DOHH2 (cell line): ENCODE measurements around the gene PTPRN2.

Experiments
- H3F3A ChIP-seq: fragments of 200-600 bp; sonication (generic), shearing (Covaris generic); 2 replicates; pipeline ENCODE4 v1.6.0; 2016; ENCODE audit warnings: antibody characterized with exemption, mild to moderate bottlenecking; ENCODE audit not compliant: control insufficient read depth, insufficient read depth
- H3K27ac ChIP-seq: fragments of 200-600 bp; sonication (generic); 2 replicates; pipeline ENCODE4 v1.5.1; 2014; ENCODE audit warnings: low read depth, mild to moderate bottlenecking, low read length, moderate library complexity
- H3K27me3 ChIP-seq: fragments of 200-600 bp; sonication (generic); 2 replicates; pipeline ENCODE4 v1.6.1; 2014; ENCODE audit warnings: mild to moderate bottlenecking, low read length, mixed read lengths; ENCODE audit not compliant: control insufficient read depth
- H3K36me3 ChIP-seq: fragments of 200-600 bp; sonication (generic); 2 replicates; pipeline ENCODE4 v1.6.1; 2014; ENCODE audit warnings: mild to moderate bottlenecking, low read length, moderate library complexity, mixed read lengths; ENCODE audit not compliant: control insufficient read depth
- H3K4me1 ChIP-seq: fragments of 200-600 bp; sonication (generic); 2 replicates; pipeline ENCODE4 v1.6.1; 2014; ENCODE audit warnings: mild to moderate bottlenecking, low read length, mixed read lengths; ENCODE audit not compliant: control insufficient read depth
- H3K4me2 ChIP-seq: fragments of 200-600 bp; sonication (generic); 2 replicates; pipeline ENCODE4 v1.6.0; 2014; ENCODE audit warnings: mild to moderate bottlenecking, low read length, moderate library complexity
- H3K4me3 ChIP-seq: fragments of 200-600 bp; sonication (generic); 2 replicates; pipeline ENCODE4 v1.5.1; 2014; ENCODE audit warnings: mild to moderate bottlenecking, low read length, mixed read lengths
- H3K79me2 ChIP-seq: fragments of 200-600 bp; sonication (generic); 2 replicates; pipeline ENCODE4 v1.6.1; 2014; ENCODE audit warnings: mild to moderate bottlenecking, low read length, mixed read lengths; ENCODE audit not compliant: control insufficient read depth
- H3K9me2 ChIP-seq: fragments of 200-600 bp; sonication (generic); replicated peaks from 2 replicates; pipeline ENCODE4 v1.6.1; 2014; ENCODE audit warnings: mild to moderate bottlenecking, low read length, mixed read lengths; ENCODE audit not compliant: control insufficient read depth
- H3K9me3 ChIP-seq: fragments of 200-600 bp; sonication (generic); 2 replicates; pipeline ENCODE4 v1.6.1; 2014; ENCODE audit warnings: antibody characterized with exemption, low read length, mixed read lengths; ENCODE audit not compliant: control insufficient read depth, insufficient read depth
- H4K20me1 ChIP-seq: fragments of 200-600 bp; sonication (generic); 2 replicates; pipeline ENCODE4 v1.6.0; 2014; ENCODE audit warnings: low read depth, mild to moderate bottlenecking, antibody characterized with exemption, low read length, moderate library complexity; ENCODE audit not compliant: control insufficient read depth, insufficient read depth
- CTCF ChIP-seq: fragments of 200-600 bp; sonication (generic); IDR thresholded peaks from one replicate; pipeline ENCODE4 v1.5.1; 2014; ENCODE audit warnings: antibody characterized with exemption, mild to moderate bottlenecking, low read depth, low read length; ENCODE audit not compliant: poor library complexity, severe bottlenecking
- EZH2phosphoT487 ChIP-seq: fragments of 200-600 bp; sonication (generic); IDR thresholded peaks from 2 replicates; pipeline ENCODE4 v1.6.1; 2017; ENCODE audit warnings: borderline replicate concordance, mild to moderate bottlenecking, antibody characterized with exemption, low read length, moderate library complexity, mixed read lengths

The PTPRN2 gene

GRCh38 chr7:157972914-157973313, 614.7 kb downstream of the PTPRN2 start:
- no peaks in the 10 kb centered on the region for H3K4me1 ChIP-seq
- no peaks in the 10 kb centered on the region for H3K9me2 ChIP-seq
- no peaks in the 10 kb centered on the region for H3K79me2 ChIP-seq
- no peaks in the 10 kb centered on the region for H3F3A ChIP-seq
- H3K4me3 ChIP-seq: no peak overlapping the region
- H3K27ac ChIP-seq: no peak overlapping the region
- peaks cover 49% of the 10 kb centered on the region for H3K9me3 ChIP-seq
- H3K27me3 ChIP-seq: no peaks in the 10 kb centered on the region
- H3K36me3 ChIP-seq: no peaks in the 10 kb centered on the region
- no peak for TF ChIP-seq CTCF
- TF ChIP-seq EZH2phosphoT487: no peak
- H3K4me2 ChIP-seq: no peak overlapping the region
- H4K20me1 ChIP-seq: no peaks in the 10 kb centered on the region

- Histone ChIP-seq H3K27me3 (no peaks in the 10 kb centered on the region), H3K36me3 (no peaks in the 10 kb centered on the region), H3K4me3 (no peak overlapping the region), H3K4me1 (no peaks in the 10 kb centered on the region), H3K9me2 (no peaks in the 10 kb centered on the region), H3K79me2 (no peaks in the 10 kb centered on the region), H3K27ac (no peak overlapping the region), H4K20me1 (no peaks in the 10 kb centered on the region), H3K9me3 (peaks cover 56% of the 10 kb centered on the region), H3K4me2 (no peak overlapping the region), H3F3A (no peaks in the 10 kb centered on the region)
- no peak for TF ChIP-seq EZH2phosphoT487
- no peak for TF ChIP-seq CTCF
These were observed 616.1 kb downstream of the PTPRN2 start for GRCh38 chr7:157971501-157971900.

- H3K4me2 ChIP-seq: no peak overlapping the region
- H3K36me3 ChIP-seq: no peaks in the 10 kb centered on the region
- no peak overlapping the region for H3K4me3 ChIP-seq
- H3K4me1 ChIP-seq: no peaks in the 10 kb centered on the region
- no peaks in the 10 kb centered on the region for H4K20me1 ChIP-seq
- no peak for TF ChIP-seq CTCF
- no peak for TF ChIP-seq EZH2phosphoT487
- no peaks in the 10 kb centered on the region for H3K27me3 ChIP-seq
- no peak overlapping the region for H3K27ac ChIP-seq
- H3K9me2 ChIP-seq: no peaks in the 10 kb centered on the region
- no peaks in the 10 kb centered on the region for H3K79me2 ChIP-seq
- H3K9me3 ChIP-seq: peaks cover 53% of the 10 kb centered on the region
- no peaks in the 10 kb centered on the region for H3F3A ChIP-seq
These were observed 616.9 kb downstream of the PTPRN2 start for GRCh38 chr7:157970744-157971143.

DNA sequence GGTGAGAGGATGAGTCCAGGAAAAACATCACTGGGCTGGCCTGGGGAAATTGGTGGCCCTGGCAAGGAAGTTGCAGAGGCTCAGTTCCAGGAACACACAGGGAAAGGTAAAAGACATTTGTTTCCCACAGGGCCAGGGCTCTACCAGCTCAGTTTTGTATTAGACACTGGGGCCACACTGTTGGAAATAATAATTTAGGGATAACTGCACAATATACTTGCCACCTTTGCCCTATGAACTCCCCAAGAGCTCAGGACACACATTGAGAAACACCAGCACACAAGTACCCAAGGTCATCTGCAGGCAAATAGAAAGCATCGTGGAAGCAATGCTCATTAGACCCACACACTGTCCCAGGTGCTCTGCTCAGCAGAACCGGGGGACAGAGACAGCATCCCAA, 617.6 kb downstream of the PTPRN2 start:
- Histone ChIP-seq H3K79me2 (no peaks in the 10 kb centered on the region), H3K4me3 (no peak overlapping the region), H3K4me1 (no peaks in the 10 kb centered on the region), H3K27me3 (no peaks in the 10 kb centered on the region), H3K36me3 (no peaks in the 10 kb centered on the region), H3K9me3 (peaks cover 49% of the 10 kb centered on the region), H3K27ac (no peak overlapping the region), H4K20me1 (no peaks in the 10 kb centered on the region), H3K4me2 (no peak overlapping the region), H3F3A (no peaks in the 10 kb centered on the region), H3K9me2 (no peaks in the 10 kb centered on the region)
- no peak for TF ChIP-seq CTCF
- no peak for TF ChIP-seq EZH2phosphoT487
